Measurements from ENCODE around the gene SMARCD1.
"Not testable (repeated sequence)": the region's sequence is repeated elsewhere in the genome, so short reads cannot be mapped to it uniquely, and the experiment has no call there.

Gene SMARCD1

DNA sequence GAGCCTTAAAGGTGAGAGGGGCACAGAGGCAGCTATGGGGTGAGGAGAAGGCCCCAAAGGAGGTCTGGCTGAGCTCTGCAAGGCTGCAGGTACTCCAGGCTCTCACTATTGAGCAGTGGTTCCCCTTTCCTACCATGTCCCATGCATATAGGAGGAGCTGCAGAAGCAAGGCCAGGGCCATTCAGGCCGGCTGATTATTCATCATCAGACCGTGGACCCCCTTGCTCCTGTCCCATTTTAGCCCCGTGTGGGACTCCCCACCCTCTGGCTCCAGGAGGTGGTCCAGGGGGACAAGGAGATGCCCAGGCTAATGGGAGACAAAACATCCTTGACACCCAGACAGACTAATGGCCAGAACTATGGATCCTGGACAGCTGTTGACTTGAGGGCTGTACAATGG is 21.8 kb downstream of the SMARCD1 start:
- DNase-seq, result no peak

DNA sequence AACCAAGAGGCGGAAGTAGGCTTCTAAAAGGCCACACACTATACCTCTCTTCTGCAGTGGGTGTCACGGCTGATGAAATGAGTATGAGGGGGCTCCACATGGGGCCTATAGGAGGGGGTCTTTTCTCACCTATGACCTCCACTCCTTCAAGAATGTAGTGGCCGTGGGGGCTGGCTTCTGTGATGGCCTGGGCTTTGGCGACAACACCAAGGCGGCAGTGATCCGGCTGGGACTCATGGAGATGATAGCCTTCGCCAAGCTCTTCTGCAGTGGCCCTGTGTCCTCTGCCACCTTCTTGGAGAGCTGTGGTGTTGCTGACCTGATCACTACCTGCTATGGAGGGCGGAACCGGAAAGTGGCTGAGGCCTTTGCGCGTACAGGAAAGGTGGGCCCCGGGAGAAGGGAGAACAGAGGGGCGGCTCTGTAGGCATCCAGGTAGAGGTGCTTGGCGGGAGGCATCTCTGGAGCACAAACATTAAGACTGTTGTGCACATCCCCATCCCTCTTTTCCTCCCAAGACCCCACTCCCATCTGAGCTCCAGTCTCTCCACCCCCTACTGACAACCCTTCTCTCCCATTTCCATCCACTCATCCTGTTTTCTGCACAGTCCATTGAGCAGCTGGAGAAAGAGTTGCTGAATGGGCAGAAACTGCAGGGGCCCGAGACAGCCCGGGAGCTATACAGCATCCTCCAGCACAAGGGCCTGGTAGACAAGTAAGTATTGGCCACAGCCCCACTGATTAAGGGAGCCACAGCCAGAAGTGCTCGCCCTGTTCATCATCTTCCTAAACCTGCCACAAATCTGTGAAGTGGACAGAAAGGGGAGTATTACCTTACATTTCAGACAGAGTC is 22.5 kb downstream of the SMARCD1 start:
- DNase-seq, result no peak

DNA sequence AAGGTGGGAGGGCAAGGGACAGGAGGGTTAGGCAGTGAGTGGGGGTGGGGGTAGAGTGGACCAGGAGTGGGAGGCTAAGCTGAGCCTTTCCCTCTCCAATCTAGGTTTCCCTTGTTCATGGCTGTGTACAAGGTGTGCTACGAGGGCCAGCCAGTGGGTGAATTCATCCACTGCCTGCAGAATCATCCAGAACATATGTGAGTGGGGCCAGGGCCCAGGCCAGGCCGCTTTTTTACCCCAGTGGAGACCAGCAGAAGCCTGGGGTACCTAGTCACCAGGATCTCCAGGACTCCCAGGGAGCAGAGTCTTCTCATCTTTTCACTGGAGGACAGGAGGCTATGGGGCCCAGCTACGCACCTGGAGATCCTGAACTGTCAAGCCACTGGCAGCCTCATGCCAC is 24.2 kb downstream of the SMARCD1 start:
- no peak for DNase-seq

DNA sequence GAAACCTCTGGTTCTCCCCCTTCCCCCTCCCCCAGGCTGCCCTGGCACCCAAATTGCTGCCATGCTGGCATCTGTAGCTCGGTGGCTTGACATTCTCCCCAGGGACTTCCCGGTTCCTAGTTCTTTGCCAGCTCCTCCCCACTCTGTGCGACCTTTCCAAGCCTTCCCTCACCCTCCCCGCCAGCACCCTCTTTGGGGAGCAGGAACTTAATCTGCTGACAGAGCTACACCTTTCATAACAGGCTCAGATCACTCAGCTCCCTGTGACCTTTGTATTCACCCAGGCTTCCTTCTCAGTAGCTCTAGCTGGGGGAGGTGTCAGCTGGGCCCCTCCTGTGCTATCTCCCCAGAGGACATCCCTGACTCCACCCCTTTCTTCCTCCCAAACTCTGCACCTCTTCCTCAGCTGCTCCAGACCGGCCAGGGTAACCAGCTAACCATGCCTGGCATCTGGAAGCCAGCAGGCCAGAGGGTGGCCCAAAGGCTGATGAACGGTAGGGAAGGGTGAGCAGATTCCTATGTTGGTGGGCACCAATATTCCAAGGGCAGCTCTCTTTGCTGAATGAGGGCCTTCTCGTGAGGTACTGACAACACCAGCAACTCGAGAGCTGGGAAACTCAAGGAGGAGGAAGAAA is 25.1 kb downstream of the SMARCD1 start:
- DNase-seq, result no peak

DNA sequence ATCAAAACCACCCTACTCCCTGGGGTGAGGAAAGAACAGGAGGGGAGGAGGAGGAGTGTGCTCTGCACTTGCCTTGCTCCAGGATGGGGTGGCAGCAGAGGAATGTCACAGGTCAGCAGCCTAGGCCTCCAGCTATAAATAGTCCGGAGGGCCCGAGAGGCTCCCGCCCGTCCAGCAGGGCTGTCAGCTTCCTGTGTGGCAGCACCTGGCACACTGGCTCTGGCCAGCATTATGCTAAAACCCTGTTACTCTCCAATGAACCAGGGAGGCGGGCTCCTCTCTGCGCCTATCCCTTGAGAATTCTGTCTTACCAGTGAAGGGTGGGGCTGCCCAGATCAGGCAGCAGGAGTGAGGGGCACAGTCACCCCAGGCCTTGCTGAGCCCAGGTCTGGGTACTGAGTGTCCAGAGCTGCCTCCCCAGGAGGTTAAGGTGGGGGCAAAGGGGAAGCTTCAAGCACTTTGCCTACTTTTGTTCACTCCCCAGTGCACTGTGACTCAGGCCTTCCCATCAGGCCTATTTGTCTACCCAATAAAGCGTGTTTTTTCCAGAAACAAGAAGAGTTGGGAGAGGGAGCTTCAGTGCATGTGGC is 25.7 kb downstream of the SMARCD1 start:
- no peak for DNase-seq

DNA sequence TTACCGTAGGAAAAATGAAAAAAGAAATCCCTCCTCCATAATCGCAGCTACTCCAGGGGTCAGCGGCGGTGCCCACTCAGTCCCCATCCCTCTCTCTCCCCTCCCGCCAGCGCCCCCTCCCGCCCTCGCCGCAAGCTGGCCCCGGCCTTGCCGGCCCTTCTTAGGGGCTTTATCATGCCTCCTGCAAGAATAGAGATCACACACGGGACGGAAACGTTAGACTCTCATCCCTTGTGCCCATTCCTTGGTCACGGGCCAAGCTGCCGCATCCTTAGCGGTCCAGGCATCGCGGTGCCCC is 26.2 kb downstream of the SMARCD1 start:
- DNase-seq, result no peak

DNA sequence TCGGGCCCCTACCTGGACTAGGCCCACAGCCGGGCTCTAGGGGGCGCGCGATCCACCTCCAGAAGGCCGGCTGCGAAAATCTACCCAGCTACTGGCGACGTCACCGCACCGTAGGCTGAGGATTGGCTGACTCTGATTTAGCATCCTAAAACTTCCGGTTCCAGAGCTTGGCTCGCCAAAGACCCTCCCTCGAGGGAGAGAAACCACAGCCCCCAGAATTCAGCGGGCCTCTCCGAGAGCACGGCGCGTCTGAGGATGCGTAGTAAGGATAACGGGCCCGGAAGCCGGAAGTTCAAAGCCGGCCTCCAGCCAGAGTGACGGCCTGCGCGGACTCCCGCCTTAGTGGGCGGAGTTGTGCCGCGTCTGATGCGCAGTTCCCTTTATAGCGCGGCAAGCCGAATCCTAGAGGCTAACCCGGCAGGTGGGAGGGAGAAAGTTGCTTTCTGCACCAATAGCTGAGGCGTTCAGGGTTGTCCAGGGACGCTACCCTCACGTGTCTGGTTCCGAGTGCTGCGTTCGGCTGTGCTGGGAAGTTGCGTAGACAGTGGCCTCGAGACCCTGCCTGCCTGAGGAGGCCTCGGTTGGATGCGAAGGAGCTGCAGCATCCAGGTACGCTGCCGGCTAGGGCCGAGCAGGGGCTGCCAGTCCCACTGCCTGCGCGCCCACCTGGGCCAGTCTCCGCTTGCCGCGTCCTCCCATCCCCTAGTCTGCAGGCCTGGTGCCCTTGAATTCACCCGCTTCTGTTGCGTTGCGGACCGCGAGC is 26.7 kb downstream of the SMARCD1 start, which contains the start of gene COX14:
TSS of gene COX14 (plus strand) at position 544 of the 763 bp plus-strand sequence. CDS start 7,808 bp downstream, outside the sequence.
- DNase-seq, result peak; percentile 99

DNA sequence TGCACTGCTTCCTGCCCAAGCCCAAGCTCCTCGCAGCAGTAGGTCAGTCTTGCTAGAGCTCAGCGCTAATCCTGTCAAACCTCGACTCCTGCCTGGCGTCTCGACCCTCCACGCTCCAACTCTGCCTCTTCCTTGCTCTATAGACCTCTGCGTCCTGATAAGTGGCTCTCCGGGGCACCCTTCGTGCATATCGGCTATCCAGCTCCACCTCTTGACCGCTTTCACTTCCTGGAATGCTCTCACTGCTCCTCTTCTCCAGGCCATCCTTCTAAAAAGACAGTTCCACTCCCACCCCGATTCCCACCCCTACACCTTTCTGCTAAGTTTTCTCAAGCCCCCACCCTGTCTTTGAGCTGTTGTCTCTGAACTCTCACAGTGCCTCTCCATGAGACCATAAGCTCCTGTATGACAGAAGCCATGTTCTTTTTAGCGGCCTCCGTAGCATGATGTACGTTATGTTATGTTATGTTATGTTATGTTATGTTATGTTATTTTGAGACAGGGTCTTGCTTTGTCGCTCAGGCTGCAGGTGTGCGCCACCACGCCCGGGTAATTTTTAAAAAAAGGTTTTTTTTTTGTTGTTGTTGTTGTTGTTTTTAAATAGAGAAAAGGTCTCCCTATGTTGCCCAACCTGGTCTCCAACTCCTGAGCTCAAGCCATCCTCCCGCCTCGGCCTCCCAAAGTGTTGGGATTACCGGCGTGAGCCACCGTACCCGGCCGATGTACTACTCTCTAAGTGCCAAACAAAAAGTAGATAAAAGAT is 27.5 kb downstream of the SMARCD1 start:
- no peak for DNase-seq

DNA sequence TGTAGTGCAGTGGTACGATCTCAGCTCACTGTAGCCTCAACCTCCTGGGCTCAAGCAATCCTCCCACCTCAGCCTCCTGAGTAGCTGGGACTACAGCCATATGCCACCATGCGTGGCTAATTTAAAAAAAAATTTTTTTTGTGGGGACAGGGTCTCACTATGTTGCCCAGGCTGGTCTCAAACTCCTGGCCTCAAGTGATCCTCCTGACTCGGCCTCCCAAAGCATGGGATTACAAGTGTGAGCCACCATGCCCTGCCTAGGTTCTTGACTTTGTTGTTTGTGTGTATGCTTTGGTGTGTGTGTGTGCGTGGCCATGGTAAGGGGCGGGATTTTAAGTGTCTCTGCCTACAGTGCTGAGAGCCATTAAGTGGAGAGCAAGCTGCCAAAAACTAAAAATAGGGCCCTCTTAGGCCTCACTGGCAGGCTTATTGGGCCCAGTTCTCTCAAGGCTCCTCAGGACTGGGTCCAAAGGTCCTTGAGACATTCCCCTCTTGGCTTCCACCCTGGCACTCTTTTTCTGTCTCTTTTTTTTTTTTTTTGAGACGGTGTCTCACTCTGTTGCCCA is 32.0 kb downstream of the SMARCD1 start:
- DNase-seq, result no peak

DNA sequence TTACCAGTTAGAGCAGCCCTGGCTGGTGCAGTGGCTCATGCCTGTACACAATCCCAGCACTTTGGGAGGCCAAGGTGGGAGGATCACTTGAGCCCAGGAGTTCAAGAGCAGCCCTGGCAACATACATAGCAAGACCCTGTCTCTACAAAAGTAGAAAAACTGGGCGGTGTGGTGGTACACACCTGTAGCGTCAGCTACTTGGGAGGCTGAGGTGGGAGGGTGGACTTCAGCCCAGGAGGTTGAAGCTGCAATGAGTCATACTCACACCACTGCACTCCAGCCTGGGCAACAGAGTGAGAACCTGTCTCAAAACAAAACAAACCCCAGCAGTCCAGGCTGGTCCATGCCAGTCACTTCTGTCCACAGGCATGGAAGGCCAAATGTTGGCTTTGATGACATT is 34.2 kb downstream of the SMARCD1 start:
- no peak for DNase-seq

DNA sequence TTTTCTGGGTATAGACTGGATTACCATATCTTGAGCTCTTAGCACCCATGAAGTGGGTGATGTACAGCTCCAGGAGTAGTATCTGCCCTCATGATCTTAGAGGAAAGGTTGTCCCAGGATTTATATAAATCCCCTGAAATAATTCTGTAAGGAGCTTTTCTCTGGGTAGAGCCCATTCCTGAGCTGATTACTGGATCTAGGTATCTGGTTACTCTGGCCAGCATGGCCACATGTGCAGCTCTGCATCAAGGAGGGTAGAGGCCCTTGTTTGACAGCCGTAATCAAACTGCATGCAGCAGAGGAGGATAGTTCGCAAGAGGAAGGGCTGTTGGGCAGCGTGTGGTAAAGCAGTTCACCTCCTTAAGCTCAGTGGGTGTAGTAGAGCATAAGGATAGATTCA is 35.4 kb downstream of the SMARCD1 start:
- DNase-seq, result no peak

DNA sequence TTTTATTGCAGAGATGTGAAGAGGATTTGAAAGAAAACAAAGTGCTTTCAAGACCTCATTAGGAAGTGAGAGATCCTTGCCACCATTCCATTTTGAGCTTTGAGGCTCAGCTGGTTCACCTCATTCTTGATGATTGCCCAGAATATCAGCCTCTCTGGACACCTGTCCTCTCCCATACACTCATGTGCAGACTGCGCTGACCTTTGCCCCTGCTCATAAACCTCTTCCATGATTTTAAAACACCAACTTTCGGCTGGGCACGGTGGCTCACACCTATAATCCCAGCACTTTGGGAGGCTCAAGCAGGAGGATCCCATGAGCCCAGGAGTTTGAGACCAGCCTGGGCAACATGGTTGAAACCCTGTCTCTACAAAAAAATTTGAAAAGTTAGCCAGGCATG is 35.8 kb downstream of the SMARCD1 start:
- no peak for DNase-seq

DNA sequence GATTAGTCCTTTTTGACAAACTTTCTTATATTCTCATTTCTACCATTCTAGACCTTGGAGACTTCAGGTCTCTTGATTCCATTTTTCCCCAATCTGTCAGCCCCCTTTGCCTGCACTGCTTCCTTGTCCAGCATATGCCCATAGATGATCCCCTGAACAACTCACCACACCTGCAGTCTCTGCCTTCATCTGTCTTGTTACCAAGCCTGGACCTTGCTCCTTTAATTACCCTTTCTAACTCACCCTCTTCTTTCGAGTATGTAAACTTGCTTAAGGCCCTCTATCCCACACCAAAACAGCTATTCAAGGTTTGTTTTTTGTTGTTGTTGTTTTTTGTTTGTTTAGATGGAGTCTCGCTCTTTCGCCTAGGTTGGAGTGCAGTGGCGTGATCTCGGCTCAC is 36.5 kb downstream of the SMARCD1 start:
- no peak for DNase-seq

DNA sequence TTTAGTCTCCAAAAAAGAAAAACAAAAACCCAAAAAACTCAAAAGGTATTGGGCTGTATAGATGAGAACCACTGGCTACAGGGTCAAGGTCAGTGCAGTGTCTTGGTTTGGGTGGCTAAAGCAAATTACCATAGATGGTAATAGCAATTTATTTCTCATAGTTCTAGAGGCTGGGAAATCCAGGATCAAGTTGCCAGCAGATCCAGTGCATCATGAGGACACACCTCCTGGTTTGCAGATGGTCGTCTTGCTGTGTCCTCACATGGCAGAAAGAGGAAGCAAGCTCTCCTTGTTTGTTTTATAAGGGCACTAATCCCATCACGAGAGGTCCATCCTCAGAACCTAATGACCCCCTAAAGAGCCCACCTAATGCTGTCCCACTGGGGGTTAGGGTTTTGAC is 38.1 kb downstream of the SMARCD1 start:
- DNase-seq, result no peak

DNA sequence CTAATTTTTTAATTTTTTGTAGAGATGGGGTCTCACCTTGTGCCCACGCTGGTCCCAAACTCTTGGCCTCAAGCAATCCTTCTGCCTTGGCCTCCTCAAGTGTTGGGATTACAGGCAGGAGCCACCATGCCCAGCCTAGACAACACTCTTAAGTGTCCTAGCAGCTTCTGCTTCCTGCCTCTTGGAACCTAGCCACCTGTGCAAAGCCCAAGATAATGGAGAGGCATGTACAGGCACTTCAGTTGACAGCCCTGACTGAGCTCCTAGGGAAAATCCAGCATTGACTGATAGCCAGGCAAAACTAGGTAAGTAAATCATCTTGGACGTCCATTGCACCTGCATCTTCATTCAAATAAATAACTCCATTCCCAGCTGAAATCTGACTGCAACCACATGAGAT is 42.4 kb downstream of the SMARCD1 start:
- DNase-seq, result no peak

DNA sequence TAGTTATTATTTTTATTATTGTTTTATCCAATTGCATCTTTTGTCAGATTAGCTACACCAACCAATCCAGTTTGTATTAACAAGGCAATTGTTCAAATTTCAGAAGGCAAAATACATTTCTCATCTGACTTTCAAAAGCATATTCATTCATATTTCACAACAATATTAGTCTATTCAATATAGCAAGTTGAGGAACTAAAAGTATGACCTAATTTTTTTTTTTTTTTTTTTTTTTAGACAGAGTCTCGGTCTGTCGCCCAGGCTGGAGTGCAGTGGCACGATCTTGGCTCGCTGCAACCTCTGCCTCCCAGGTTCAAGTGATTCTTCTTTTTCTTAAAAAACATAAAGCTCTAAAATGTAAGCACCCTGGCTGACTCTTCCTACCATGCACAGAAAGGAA is 44.1 kb downstream of the SMARCD1 start:
- DNase-seq, result no peak

DNA sequence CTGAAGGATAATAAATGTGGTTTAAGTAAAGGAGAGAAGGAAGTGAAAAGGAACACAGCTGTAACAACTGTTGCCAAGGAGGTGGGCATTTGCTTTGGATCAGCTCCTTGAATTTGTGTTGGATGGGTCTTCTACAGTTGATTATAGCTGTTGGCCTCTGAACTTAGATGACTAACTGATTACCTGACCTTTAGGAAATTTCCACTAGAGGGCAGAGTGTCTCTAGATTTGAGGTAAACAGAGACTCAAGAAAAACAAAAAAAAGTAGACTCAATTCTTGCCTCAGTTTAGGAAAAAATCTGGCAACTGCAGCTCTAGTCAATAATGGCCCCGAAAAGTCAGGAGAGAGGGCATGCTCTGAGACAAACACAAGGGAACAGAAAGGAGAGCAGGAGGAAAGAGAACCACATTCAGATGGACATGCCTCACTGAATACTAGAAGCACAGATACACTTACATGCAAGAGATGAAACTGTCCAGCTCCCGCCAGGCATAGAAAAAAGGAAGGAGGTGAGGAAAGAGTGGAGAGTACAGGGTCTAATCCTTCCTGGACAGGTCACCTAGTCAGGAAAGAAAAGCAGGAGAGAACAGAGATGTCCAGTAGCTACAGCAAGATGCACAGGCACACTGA is 47.5 kb downstream of the SMARCD1 start:
- no peak for DNase-seq

DNA sequence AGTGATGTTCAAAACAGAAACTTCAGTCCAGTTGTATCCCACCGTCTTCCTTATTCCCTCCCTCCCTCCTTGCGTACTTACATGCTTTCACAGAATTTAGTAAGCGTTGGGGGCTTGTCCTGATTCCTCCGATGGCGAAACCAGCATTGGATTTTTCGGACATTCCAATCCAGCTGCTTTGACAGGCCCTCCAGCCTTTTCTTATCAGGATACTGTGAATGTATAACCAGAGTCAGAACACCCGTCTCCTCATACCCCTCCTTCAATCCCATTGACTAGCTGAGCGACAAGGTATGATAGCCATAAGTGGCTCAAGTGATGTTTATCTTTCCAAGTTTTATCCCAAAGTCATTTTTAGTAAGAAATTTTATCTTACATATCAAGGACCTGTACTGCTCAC is 57.9 kb downstream of the SMARCD1 start:
- no peak for DNase-seq

DNA sequence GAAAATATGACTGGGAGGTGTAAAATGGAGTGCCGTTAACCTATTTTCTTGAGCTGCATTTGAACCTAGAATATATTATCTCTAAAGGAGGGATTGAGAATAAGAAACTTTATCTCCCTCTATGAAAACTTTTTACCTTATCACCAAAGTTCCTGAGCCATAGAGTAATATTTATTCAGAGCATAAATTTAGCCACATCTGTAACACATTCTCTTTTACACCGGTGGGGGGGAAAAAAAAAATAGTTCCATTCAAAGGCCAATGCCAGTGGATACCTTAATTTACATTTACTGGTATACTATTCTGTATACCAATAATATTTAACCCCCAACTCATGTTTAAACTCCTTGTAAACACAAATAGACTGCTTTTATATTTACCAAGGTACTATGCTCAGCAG is 60.3 kb downstream of the SMARCD1 start:
- no peak for DNase-seq

DNA sequence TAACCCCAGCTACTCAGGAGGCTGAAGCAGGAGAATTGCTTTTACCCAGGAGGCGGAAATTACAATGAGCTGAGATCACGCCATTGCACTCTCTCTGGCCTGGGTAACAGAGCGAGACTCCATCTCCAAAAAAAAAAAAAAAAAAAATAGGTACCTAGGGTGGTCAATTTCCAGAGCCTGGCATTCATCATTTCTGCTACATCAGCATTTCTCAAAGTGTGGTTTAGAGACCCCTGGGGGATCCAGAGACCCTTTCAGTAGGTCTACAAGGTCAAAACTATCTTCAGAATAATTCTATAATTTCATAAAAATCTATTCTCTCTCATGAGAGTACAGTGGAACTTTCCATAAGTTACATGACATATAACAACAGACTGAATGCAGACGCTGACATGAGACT is 62.1 kb downstream of the SMARCD1 start:
- DNase-seq, result no peak

DNA sequence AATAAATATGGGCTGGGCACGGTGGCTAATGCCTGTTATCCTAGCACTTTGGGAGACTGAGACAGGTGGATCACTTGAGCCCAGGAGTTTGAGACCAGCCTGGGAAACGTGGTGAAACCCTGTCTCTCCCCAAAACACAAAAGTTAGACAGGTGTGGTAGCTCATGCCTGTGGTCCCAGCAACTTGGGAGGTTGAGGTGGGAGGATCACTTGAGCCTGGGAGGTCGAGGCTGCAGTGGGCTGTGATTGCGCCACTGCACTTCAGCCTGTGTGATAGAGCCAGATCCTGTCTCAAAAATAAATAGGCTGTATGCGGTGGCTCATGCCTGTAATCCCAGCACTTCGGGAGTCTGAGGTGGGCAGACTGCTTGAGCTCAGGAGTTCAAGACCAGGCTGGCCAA is 62.9 kb downstream of the SMARCD1 start:
- DNase-seq, result not testable (repeated sequence)

DNA sequence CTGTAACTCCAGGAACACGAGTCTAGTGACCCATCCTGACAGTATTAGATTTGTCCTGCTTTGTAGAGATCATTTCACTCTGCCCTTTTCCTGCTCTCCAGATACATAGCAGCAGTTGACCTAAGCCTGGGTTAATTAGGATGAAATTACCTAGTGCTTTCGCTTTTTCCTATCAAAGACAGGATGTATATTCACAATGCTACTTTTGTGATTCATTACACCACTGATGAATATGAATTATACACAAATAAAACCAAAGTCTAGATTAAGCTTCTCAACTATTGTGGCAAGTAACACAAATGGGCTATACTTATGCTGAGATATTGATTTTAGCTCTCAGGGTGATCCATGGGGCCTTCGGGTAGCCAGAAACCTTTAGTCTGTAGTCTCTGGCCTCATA is 64.2 kb downstream of the SMARCD1 start:
- DNase-seq, result no peak

All from NCI-H446 treated with DMSO at 0.1 percent for 48 hours (cell line).